AG09319 (cell line): ENCODE data around the gene C2CD3.
A peak's percentile ranks its signal among the peaks of the same experiment; 100 is the strongest.

Experiments
- DNase-seq: peaks from one replicate; pipeline ENCODE4 v3.0.0-alpha.2; 2010; ENCODE audit warnings: low read depth; ENCODE audit errors: extremely low read depth
- TF ChIP-seq, protein P1 (sequence below): IDR thresholded peaks from 2 replicates; pipeline ENCODE4 v1.5.1; 2011; ENCODE audit warnings: low read depth, mild to moderate bottlenecking, inconsistent platforms, low read length, moderate library complexity

The C2CD3 gene

DNA sequence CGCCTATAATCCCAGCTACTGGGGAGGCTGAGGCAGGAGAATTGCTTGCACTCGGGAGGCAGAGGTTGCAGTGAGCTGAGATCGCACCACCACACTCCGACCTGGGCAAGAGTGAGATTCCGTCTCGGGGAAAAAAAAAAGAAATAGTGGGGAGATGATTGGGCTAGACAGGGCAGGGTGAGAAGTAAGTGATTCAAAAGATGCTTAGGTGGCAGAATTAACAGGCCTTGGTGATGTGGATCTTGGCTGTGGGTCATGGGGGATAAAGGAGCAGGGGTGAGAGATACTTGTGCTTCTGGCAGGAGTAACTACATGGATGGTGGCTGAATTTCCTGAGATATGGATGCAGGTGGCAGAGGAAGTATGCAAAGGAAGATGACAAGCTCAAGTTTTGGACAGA lies 148.8 kb downstream of the C2CD3 start:
- DNase-seq = no peak

DNA sequence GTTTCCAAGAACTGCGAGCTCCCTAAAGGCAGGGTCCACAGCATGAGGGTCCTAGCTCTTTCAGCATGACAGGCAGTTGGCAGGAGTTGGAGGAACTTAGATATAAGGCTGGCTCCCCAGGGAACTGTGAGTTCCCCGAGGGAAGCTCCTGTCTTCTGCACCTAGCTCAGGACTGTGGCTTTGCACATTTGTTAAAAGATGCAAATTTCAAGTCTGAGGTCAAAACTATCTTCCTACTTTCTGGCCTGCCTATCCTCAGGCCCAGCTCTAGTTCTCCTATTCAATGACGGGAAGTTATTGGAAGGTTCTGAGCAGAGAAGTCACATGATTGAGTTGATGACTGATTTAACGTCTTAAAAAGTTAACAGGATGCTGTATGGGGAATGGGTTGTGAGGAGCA lies 150.3 kb downstream of the C2CD3 start:
- TF ChIP-seq, protein P1, sequence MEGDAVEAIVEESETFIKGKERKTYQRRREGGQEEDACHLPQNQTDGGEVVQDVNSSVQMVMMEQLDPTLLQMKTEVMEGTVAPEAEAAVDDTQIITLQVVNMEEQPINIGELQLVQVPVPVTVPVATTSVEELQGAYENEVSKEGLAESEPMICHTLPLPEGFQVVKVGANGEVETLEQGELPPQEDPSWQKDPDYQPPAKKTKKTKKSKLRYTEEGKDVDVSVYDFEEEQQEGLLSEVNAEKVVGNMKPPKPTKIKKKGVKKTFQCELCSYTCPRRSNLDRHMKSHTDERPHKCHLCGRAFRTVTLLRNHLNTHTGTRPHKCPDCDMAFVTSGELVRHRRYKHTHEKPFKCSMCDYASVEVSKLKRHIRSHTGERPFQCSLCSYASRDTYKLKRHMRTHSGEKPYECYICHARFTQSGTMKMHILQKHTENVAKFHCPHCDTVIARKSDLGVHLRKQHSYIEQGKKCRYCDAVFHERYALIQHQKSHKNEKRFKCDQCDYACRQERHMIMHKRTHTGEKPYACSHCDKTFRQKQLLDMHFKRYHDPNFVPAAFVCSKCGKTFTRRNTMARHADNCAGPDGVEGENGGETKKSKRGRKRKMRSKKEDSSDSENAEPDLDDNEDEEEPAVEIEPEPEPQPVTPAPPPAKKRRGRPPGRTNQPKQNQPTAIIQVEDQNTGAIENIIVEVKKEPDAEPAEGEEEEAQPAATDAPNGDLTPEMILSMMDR = no peak
- no peak for DNase-seq

More for the DNA sequence above, 148.8 kb downstream of the C2CD3 start:
- TF ChIP-seq, protein P1 = no peak

DNA sequence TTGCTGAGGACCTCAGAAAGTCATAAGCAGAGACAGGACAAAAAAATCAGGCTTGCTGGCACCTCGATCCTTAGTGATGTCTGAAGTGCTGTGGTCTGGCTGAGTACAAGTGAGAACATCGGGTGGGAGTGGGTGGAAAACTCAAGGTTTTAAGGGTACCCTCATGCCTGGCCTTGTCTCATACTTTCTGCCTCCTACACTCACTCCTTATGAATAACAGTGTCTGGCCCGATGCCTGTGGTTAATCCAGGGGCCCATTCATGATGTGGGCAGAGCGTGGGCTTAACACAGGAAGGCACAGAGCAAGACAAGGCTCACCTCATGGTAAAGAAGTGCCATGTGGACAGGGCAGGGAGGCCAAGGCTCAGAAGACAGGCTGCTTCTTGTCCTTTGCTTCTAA lies 150.9 kb downstream of the C2CD3 start:
- no peak for DNase-seq
- TF ChIP-seq, protein P1 = no peak

DNA sequence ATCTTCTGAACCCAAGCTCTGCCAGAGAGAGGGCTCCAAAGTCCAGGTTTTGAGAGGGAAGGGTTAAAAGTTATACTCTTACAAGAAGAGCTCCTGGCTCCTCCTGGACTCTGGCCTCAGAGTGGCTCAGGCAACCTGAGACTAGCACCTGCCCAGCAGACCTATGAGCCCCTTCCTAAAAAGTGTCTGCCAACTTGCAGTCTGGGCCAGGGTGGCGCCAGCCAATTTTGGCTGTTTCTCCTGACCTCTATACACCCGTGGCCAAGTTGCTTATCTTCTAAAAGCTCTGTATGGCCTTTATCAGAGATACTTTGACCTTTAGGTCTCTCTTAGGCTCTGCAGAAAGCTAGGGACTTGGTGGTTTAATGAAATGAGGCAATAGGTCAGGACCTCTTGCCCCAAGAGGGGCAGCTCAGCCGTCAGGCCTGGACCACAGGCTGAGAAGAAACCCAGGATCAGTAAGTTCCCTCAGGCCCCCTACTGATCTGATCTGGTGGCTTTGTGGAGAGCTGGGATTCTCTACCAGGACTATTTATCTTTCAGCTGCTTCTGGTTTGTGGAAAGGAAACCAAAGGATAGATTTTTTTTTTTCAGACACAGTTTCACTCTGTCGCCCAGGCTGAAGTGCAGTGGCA lies 151.6 kb downstream of the C2CD3 start:
- DNase-seq = no peak
- TF ChIP-seq, protein P1 = no peak

DNA sequence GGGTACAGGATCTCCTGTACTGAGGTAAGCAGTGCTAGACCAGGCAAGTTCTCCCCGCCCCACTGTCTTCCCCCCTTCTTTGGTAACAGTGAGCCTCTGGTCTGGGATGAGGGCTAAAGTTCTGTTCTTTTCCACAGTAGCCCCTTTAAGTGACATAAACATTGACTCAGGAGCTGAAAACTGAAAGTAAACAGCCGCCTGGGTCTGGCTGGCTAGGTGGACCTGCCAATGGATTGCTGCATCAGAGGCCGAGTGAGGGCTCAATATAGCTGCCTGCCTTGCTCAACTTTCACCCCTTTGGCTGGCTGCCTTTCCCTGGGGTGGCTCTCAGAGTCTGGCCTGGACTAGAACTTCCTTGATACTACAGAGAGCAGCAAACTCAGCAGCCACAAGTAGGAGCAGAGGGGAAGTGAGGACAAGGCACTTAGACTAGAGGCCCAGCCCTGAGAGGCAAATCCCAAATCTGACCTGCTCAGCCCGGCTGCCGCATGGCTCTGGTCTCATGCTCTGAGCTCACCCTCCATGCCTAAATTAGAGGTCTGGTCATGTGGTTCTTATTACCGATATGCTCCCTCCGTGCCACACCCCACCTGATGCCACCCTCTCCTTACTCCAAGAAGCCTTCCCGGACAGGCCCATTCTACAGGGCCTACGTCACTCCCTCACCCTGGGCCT lies 152.3 kb downstream of the C2CD3 start:
- TF ChIP-seq, protein P1 = no peak
- DNase-seq = peak; percentile 71

DNA sequence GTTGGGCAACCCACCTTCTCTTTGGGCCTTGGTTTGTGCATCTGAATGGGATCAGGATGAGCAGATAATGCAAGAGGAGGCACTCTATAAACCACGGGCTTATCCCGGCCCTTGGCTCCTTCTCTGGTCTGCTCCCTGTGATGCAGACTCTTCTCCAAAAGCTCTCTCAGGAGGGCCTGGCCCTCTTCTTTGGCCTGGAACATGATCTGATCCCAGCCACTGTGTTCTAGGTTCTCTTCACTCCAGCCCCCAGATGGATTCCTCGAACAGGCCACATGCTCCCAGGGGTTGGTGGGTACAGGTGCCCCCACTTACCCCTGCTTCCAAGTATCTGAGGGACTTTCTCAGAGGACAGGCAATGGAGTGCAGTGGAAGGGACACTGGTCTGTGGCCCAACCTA lies 153.2 kb downstream of the C2CD3 start:
- TF ChIP-seq, protein P1 = no peak
- DNase-seq = no peak

DNA sequence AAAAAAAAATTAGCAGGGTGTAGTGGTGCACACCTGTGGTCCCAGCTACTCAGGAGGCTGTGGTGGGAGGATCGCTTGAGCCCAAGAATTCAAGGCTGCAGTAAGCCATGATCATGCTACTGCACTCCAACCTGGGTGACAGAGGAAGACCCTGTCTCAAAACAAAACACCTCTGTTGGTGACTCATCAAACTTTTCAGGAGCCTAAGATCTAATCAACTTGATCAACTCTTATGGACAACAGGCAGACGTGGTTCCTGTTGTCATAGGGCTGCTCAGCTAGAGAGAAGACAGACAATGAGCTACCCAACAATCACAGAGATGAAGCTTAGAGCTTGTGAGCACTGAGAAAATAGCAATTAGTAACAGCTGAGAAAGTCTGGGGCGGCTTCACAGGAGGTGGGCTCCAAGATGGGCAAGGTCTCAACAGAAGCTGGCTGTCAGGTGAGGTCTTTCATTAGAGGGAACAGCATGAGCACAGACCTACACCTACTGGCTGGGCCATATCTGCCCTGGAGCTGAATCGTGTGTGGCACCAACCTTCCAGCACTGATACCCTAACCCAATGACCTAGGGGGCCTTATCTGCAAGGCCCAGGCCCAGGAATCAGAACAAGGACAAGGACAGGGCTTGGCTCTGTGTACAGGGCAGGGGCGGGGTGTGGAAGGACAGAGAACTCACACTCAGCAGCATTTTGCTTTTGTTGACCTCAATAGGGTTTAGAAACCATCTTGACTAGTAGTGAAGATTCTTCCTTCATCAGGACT lies 154.7 kb downstream of the C2CD3 start:
- TF ChIP-seq, protein P1 = no peak
- DNase-seq = no peak
